HUES6 (cell line): ENCODE results near the gene CELF1.

Source experiments
- H3K27ac ChIP-seq: 2 replicates; pipeline ENCODE4 v1.7.0; 2013; ENCODE audit warnings: low read depth, mild to moderate bottlenecking, low read length, inconsistent platforms
- H3K27me3 ChIP-seq: 2 replicates; pipeline ENCODE4 v1.6.1; 2013; ENCODE audit warnings: low read length; ENCODE audit not compliant: control insufficient read depth, insufficient read depth
- H3K36me3 ChIP-seq: 2 replicates; pipeline ENCODE4 v1.6.1; 2013; ENCODE audit warnings: low read length; ENCODE audit not compliant: control insufficient read depth, insufficient read depth
- H3K4me1 ChIP-seq: 2 replicates; pipeline ENCODE4 v1.6.1; 2013; ENCODE audit warnings: low read length; ENCODE audit not compliant: control insufficient read depth, insufficient read depth
- H3K4me3 ChIP-seq: 2 replicates; pipeline ENCODE4 v1.5.1; 2013; ENCODE audit warnings: low read depth, low read length
- H3K9ac ChIP-seq: one replicate; pipeline ENCODE4 v1.6.1; 2013; ENCODE audit warnings: mild to moderate bottlenecking, low read length
- H3K9me3 ChIP-seq: 2 replicates; pipeline ENCODE4 v1.6.1; 2013; ENCODE audit warnings: low read depth, low read length; ENCODE audit not compliant: control insufficient read depth, insufficient read depth

CELF1 gene

GRCh38 chr11:47518212-47518964 lies 34.5 kb downstream of the CELF1 start:
- peaks cover 37% of the 10 kb centered on the region for H3K4me1 ChIP-seq
- H3K9me3 ChIP-seq = no peaks in the 10 kb centered on the region
- H3K27me3 ChIP-seq = no peaks in the 10 kb centered on the region
- H3K9ac ChIP-seq = no peak overlapping the region
- H3K27ac ChIP-seq = no peak overlapping the region
- no peaks in the 10 kb centered on the region for H3K36me3 ChIP-seq
- no peak overlapping the region for H3K4me3 ChIP-seq

- Histone ChIP-seq H3K36me3 (no peaks in the 10 kb centered on the region), H3K4me1 (peaks cover 43% of the 10 kb centered on the region), H3K9ac (no peak overlapping the region), H3K4me3 (no peak overlapping the region), H3K27me3 (no peaks in the 10 kb centered on the region), H3K27ac (no peak overlapping the region), H3K9me3 (no peaks in the 10 kb centered on the region)
These were observed 35.7 kb downstream of the CELF1 start for GRCh38 chr11:47516984-47517853.

DNA sequence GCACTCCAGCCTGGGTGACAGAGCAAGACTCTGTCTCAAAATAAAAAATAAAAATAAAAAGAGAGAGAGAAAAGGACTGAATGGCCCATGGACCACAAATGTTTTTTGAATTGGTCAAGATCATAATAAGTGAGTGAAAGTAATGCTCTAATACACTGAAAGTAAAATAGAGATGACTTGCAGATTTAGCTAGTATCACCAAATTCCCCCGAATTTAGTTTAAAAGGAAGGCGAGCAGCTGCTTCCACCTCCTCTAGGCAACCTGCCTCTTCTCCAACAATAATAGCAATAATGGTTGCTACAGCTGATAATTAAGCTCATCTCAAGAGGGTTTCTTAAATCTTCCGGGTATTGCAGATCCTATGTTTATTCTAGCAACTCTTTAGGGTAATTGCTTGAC lies 36.8 kb downstream of the CELF1 start:
- Histone ChIP-seq H3K4me1 (peaks cover 43% of the 10 kb centered on the region), H3K4me3 (no peak overlapping the region), H3K9ac (no peak overlapping the region), H3K27me3 (no peaks in the 10 kb centered on the region), H3K9me3 (no peaks in the 10 kb centered on the region), H3K36me3 (no peaks in the 10 kb centered on the region), H3K27ac (no peak overlapping the region)

DNA sequence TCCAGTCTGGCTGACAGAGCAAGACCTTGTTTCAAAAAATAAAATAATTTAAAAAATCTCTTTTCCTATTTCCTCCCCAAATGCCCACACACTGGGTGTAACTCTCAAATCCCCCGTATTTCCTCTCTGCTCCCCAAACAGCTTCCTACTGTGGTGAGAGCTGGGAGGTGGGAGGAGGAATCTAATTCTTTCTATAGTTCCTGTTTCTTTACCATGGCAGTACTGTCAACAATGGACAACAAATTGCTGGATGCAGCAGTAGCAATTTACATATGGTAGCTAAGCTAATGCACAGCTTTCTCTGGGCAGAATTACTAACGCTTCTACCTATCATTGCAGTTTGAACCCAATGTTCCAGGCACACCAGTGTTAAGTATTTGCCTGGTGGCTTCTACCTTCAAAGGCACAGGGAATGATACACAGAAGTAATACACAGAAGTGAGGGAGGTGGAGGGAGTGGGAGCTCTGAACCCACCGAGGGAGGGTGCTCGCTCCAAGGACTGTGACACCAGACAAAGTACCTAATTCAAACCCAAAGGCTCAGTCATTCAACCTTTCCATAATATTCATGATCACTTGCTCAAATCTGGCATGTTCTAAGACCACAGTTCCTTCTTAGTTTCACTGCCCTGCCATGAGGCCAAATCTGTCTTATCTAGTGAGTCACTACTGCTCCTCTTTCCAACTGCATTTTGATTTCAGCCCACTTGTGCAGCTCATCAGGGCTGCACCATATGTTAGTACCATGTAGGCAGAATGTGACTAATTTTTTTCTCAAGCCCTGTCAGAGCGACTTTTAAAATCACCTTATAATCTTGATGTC lies 37.9 kb downstream of the CELF1 start:
- 0 out of 2 replicates have a peak, but pooled peaks cover 2% of the 10 kb centered on the region for H3K36me3 ChIP-seq
- H3K9me3 ChIP-seq = no peaks in the 10 kb centered on the region
- no peak overlapping the region for H3K9ac ChIP-seq
- H3K4me1 ChIP-seq = peaks cover 43% of the 10 kb centered on the region
- no peaks in the 10 kb centered on the region for H3K27me3 ChIP-seq
- H3K27ac ChIP-seq = no peak overlapping the region
- no peak overlapping the region for H3K4me3 ChIP-seq

DNA sequence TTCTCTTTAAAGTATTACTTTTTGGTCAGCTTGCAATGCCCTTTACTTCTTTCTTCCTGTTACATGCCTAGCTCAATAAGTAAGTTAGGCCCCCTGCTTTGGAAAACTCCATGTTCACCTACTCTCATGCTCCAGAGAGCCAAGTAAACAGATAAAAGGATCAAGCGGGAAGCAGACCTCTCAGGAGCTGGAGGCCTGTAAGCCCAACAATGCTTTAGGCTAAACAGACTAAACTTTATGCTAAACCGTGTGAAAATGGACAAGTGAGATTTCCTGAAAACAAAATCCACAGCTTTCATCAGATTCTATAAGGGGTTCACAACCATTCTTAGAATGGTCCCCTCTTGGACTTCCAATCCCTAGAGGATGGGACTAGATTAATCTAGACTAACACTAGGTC lies 40.2 kb downstream of the CELF1 start:
- 0 out of 2 replicates have a peak, but pooled peaks cover 2% of the 10 kb centered on the region for H3K36me3 ChIP-seq
- peaks cover 51% of the 10 kb centered on the region for H3K4me1 ChIP-seq
- peak overlapping the region; percentile 43; the same call in 1 of the 2 replicates for H3K27ac ChIP-seq
- H3K9ac ChIP-seq = no peak overlapping the region
- no peaks in the 10 kb centered on the region for H3K9me3 ChIP-seq
- no peak overlapping the region for H3K4me3 ChIP-seq
- H3K27me3 ChIP-seq = no peaks in the 10 kb centered on the region

DNA sequence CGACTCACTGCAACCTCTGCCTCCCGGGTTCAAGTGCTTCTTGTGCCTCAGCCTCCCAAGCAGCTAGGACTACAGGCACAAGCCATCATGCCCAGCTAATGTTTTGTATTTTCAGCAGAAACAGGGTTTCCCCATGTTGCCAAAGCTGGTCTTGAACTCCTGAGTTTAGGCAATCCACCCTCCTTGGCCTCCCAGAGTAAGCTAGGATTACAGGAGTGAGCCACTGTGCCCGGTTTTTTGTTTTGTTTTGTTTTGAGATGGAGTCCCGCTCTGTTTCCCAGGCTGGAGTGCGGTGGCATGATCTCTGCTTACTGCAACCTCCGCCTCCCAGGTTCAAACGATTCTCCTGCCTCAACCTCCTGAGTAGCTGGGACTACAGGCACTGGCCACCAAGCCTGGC lies 41.0 kb downstream of the CELF1 start:
- no peaks in the 10 kb centered on the region for H3K27me3 ChIP-seq
- H3K4me3 ChIP-seq = no peak overlapping the region
- no peak overlapping the region for H3K9ac ChIP-seq
- 0 out of 2 replicates have a peak, but pooled peaks cover 2% of the 10 kb centered on the region for H3K36me3 ChIP-seq
- H3K9me3 ChIP-seq = no peaks in the 10 kb centered on the region
- H3K4me1 ChIP-seq = peaks cover 57% of the 10 kb centered on the region
- no peak overlapping the region for H3K27ac ChIP-seq

DNA sequence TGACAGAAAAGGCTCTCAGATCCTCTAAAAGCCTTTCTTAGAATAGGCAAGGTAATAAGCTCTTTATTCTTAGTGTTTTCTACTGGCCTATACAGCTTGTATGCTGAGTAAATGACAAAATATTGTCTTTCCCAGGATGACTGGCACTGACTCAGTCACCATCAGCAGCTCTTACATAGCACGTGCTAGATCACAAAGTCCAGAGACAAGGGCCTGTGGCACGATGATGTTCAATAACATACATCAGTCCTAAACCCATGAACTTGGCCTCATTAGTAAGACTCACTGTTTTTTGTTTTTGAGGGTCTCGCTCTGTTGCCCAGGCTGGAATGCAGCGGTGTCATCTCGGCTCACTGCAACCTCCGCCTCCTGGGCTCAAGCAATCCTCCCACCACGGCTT lies 42.7 kb downstream of the CELF1 start:
- no peak overlapping the region for H3K27ac ChIP-seq
- 0 out of 2 replicates have a peak, but pooled peaks cover 2% of the 10 kb centered on the region for H3K36me3 ChIP-seq
- no peak overlapping the region for H3K9ac ChIP-seq
- H3K4me1 ChIP-seq = peaks cover 54% of the 10 kb centered on the region
- no peaks in the 10 kb centered on the region for H3K9me3 ChIP-seq
- no peaks in the 10 kb centered on the region for H3K27me3 ChIP-seq
- H3K4me3 ChIP-seq = no peak overlapping the region

DNA sequence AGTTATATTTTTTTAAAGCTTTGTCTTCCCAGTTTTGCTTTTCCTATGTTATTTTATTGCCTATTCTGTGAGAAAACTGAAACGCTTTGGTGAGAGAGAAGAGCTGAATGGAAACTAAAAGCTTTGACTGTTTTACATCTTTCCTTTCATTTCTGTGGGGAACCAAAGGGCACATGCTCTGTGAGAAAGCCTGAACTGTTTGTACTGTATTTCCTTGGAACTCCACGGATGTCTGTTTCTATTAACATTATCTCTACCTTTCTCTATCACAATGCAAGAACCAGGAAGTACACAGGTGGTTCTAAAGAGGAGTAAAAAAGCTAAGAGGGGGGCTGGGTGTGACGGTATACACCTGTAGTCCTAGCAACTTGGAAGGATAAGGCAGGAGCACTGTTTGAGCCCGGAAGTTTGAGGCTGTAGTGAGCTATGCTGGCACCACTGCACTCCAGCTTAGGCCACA lies 43.8 kb downstream of the CELF1 start:
- Histone ChIP-seq H3K27ac (peak overlapping the region; percentile 21), H3K4me3 (no peak overlapping the region), H3K9me3 (no peaks in the 10 kb centered on the region), H3K4me1 (peaks cover 47% of the 10 kb centered on the region), H3K27me3 (no peaks in the 10 kb centered on the region), H3K9ac (no peak overlapping the region), H3K36me3 (0 out of 2 replicates have a peak, but pooled peaks cover 2% of the 10 kb centered on the region)

DNA sequence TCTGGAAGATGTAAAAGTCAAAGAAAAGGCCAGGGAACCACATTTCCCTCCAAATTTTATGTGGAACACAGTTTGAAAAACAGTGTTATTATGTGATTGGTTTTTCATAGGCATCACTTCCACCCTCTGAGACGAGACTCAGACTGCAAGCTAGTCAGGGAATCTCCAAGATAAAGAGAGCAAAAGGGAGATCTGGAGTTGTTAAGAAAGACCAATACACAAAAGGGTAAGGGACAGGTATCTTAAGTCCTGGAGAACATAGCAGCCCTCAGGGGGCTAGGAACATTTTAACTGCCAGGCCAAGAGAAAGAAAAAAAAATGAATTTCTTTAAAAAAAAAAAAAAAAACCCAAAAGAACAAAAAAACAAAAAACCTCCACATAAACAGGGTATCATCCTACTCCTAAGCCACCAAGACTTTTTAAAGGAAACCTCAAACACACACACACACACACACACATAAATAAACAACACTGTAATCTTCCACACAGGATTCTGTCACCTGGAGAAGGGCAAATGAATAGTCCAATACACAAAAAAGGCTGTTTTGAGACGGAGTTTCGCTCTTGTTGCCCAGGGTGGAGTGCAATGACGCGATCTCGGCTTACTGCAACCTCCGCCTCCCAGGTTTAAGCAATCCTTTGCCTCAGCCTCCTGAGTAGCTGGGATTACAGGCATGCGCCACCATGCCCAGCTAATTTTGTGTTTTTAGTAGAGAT lies 44.5 kb downstream of the CELF1 start:
- H3K4me3 ChIP-seq = 0 out of 2 replicates have a peak overlapping the region, but pooled peaks have one; percentile 6
- no peaks in the 10 kb centered on the region for H3K27me3 ChIP-seq
- H3K36me3 ChIP-seq = 0 out of 2 replicates have a peak, but pooled peaks cover 2% of the 10 kb centered on the region
- H3K4me1 ChIP-seq = peaks cover 46% of the 10 kb centered on the region
- H3K9me3 ChIP-seq = no peaks in the 10 kb centered on the region
- H3K9ac ChIP-seq = peak overlapping the region; percentile 22
- H3K27ac ChIP-seq = peak overlapping the region; percentile 21
